Measurements from ENCODE around the gene CEMIP. TPM values are rescaled to one million over a fixed set of nuclear protein-coding genes. Genes with fewer than 3 reads are reported as not detected.
A peak's percentile ranks its signal among the peaks of the same experiment; 100 is the strongest.

Gene CEMIP
- total RNA-seq, 1 donor: 131 TPM

- no peak for DNase-seq (ENCODE audit: low read depth)
- no peak for TF ChIP-seq CTCF (IDR thresholded peaks at IDR 0.05; ENCODE audit: insufficient read depth, low read depth, low read length)
Measured at GRCh38 chr15:80850941-80851451, 71.8 kb downstream of the CEMIP start.

DNA sequence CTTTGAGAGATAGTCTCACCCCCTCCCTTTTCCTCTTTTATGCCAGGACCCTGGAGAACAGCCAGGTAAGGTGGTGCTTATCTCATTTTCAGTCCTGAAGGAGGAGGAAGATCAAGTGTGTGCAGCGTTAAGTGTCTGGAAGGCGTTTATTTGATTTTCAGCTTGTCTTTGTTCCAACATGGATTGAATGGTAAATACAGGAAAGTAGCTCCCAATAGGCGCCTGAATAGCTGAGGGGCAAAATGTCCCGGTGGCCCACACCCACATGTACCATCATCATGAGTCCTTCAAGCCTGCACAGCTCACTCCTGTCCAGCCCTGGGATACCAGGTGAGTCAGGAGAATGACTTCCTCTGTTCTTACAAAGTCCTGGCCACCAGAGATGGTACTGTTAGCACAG, 73.5 kb downstream of the CEMIP start:
- no peak for DNase-seq (ENCODE audit: low read depth)
- TF ChIP-seq CTCF (IDR thresholded peaks at IDR 0.05; ENCODE audit: insufficient read depth, low read depth, low read length): no peak
- H3K4me3 ChIP-seq (ENCODE audit: low read depth, low read length): no peak overlapping the region

More at GRCh38 chr15:80850941-80851451, 71.8 kb downstream of the CEMIP start:
- H3K4me3 ChIP-seq (ENCODE audit: low read depth, low read length): no peak overlapping the region

GRCh38 chr15:80854104-80854503, 74.9 kb downstream of the CEMIP start:
- TF ChIP-seq CTCF (IDR thresholded peaks at IDR 0.05; ENCODE audit: insufficient read depth, low read depth, low read length): no peak
- peak; percentile 16 for DNase-seq (ENCODE audit: low read depth)

DNA sequence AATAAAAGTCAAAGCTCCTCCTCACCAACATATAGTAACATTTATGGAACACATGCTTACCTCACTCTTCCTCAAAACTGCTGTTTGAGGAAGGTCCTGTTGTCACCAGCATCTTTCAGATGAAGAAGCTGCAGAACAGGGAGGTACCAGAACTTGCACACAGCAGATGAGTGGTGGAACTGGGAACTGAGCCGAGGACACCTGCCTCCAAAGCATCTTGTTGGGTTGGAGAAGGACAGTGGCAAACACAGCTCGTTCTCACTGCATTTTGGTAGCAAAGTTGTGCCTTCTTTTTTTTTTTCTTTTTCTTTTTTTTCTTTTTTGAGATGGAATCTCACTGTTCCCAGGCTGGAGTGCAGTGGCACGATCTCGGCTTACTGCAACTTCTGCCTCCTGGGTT, 76.0 kb downstream of the CEMIP start:
- DNase-seq (ENCODE audit: low read depth): no peak
- no peak overlapping the region for H3K4me3 ChIP-seq (ENCODE audit: low read depth, low read length)
- TF ChIP-seq CTCF (IDR thresholded peaks at IDR 0.05; ENCODE audit: insufficient read depth, low read depth, low read length): no peak

More at GRCh38 chr15:80854104-80854503, 74.9 kb downstream of the CEMIP start:
- no peak overlapping the region for H3K4me3 ChIP-seq (ENCODE audit: low read depth, low read length)

DNA sequence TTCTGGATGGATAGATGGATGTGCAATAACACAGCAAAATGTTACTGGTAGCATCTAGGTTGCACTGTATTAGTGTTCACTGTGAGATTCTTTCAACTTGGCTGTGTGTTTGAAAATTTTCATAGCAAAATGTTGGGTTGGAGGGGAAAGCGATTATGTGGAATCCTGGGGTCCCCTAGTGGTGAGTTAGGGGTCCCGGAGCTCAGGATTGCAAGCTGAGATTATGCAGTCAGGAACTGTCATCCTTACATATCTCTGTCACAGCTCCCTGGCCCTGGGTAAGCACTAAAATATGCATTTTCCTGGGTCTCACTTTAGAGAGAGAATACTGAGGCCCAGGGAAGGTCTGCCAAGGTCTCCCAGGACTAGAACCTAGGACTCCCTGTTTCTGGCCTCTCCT, 77.2 kb downstream of the CEMIP start:
- no peak overlapping the region for H3K4me3 ChIP-seq (ENCODE audit: low read depth, low read length)
- peak; percentile 27 for TF ChIP-seq CTCF (IDR thresholded peaks at IDR 0.05; ENCODE audit: insufficient read depth, low read depth, low read length)
- no peak for DNase-seq (ENCODE audit: low read depth)

GRCh38 chr15:80856809-80857377, 77.7 kb downstream of the CEMIP start:
- no peak overlapping the region for H3K4me3 ChIP-seq (ENCODE audit: low read depth, low read length)
- no peak for TF ChIP-seq CTCF (IDR thresholded peaks at IDR 0.05; ENCODE audit: insufficient read depth, low read depth, low read length)
- DNase-seq (ENCODE audit: low read depth): no peak

DNA sequence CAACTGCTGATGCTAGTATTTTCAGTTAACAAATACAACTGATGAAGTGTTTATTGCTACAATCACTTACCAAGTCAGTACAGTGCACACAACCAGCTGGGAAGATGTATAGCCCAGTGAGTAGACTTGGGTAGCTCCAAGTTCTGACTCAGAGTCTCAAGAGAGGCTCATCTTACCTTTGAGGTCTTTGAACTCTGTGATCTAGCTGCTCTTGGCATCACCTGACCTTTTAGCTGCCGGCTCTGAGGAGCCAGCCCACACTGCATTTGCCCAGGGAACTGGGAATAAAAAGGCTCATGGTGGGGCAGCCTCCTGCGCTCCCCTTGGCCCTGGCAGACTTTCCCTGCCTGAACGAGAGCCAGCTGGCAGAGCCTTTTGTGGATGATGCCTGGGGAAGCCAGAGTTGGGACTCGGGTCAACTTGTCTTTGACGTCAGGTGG, 82.6 kb downstream of the CEMIP start:
- no peak for DNase-seq (ENCODE audit: low read depth)
- no peak overlapping the region for H3K4me3 ChIP-seq (ENCODE audit: low read depth, low read length)
- no peak for TF ChIP-seq CTCF (IDR thresholded peaks at IDR 0.05; ENCODE audit: insufficient read depth, low read depth, low read length)
